Stomach smooth muscle (tissue), 2 donors: Measurements from ENCODE around the gene GLS2.
"Not testable (repeated sequence)": the region's sequence is repeated elsewhere in the genome, so short reads cannot be mapped to it uniquely, and the experiment has no call there.

Experiments
- H3K27ac ChIP-seq: one replicate; pipeline ENCODE4 v1.7.0; 2013; ENCODE audit warnings: mild to moderate bottlenecking, low read length, inconsistent platforms
- H3K27me3 ChIP-seq, 2 donors: one replicate each; pipeline ENCODE4 v1.7.0; 2013; ENCODE audit warnings: low read length in 2 of 2; ENCODE audit not compliant: insufficient read depth in 2 of 2, control insufficient read depth in 1 of 2
- H3K36me3 ChIP-seq, 2 donors: one replicate each; pipeline ENCODE4 v1.7.0; 2013; ENCODE audit warnings: low read length in 2 of 2; ENCODE audit not compliant: control insufficient read depth in 2 of 2, insufficient read depth in 2 of 2
- H3K4me1 ChIP-seq: one replicate; pipeline ENCODE4 v1.7.0; 2013; ENCODE audit warnings: low read length; ENCODE audit not compliant: control insufficient read depth, insufficient read depth
- H3K4me3 ChIP-seq, 2 donors: one replicate each; pipeline ENCODE4 v1.7.0; 2013; ENCODE audit warnings: low read length in 2 of 2
- H3K9ac ChIP-seq, 2 donors: one replicate each; pipeline ENCODE4 v1.7.0; 2013; ENCODE audit warnings: low read length in 2 of 2, mild to moderate bottlenecking in 1 of 2
- H3K9me3 ChIP-seq, 2 donors: one replicate each; pipeline ENCODE4 v1.7.0; 2013; ENCODE audit warnings: low read length in 2 of 2; ENCODE audit not compliant: control insufficient read depth in 2 of 2
- donor health status: healthy.
- donor health status: Pancreatic carcinoma.

The GLS2 gene

DNA sequence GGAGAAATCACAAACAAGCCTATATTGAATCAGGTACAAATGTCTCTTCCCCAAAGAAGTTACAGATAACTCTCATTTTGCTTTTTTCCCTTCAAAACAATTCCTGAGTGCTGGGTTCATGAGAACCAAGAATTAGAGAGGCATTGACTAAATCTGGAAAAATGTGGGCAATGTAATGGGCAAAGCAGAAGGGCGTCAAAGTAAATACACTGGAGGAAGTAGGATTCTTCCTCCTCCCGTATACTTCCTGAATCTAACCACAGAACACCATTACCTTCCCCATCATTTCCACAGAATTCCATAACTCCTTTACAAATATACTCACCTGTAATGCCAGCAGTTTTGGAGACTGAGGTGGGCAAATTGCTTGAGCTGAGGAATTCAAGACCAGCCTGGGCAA lies 30.6 kb upstream of the GLS2 start:
- Histone ChIP-seq H3K4me1 (no peaks in the 10 kb centered on the region), H3K9ac (no peak overlapping the region), H3K27me3 (no peaks in the 10 kb centered on the region), H3K4me3 (no peak overlapping the region), H3K36me3 (no peaks in the 10 kb centered on the region), H3K27ac (no peak overlapping the region), H3K9me3 (no peaks in the 10 kb centered on the region)

- no peak overlapping the region for H3K27ac ChIP-seq
- H3K4me1 ChIP-seq: no peaks in the 10 kb centered on the region
- H3K27me3 ChIP-seq: no peaks in the 10 kb centered on the region
- no peak overlapping the region for H3K9ac ChIP-seq
- H3K9me3 ChIP-seq: no peaks in the 10 kb centered on the region
- H3K36me3 ChIP-seq: no peaks in the 10 kb centered on the region
- H3K4me3 ChIP-seq: no peak overlapping the region
Measured at GRCh38 chr12:56517854-56518253, 29.9 kb upstream of the GLS2 start.

DNA sequence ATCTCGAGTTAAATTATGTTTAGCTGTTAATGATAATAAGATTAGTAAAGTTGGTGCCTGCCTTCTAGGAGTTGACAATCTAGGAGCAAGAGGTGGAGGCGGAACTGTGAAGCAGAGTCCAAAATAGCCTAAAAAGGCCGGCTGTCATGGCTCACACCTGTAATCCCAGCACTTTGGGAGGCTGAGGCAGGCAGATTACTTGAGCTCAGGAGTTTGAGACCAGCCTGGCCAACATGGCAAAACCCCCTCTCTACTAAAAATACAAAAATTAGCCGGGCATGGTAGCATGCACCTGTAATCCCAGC lies 26.0 kb upstream of the GLS2 start:
- H3K36me3 ChIP-seq, H3K9ac ChIP-seq, H3K9me3 ChIP-seq, H3K27ac ChIP-seq, H3K27me3 ChIP-seq, H3K4me1 ChIP-seq, H3K4me3 ChIP-seq: not testable (repeated sequence)

DNA sequence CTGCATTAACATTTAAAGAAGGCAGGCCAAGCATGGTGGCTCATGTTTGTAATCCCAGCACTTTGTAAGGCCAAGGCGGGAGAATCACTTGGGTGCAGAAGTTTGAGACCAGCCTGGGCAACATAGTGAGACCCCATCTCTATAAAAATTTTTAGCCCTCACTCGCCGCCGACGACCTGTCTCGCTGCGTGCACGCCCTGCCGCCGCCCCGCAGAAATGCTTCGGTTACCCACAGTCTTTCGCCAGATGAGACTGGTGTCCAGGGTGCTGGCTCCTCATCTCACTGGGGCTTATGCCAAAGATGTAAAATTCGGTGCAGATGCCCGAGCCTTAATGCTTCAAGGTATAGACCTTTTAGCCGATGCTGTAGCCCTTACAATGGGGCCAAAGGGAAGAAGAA lies 22.8 kb upstream of the GLS2 start:
- Histone ChIP-seq H3K9ac (no peak overlapping the region), H3K36me3 (no peaks in the 10 kb centered on the region), H3K27me3 (no peaks in the 10 kb centered on the region)

GRCh38 chr12:56499879-56500278 lies 11.9 kb upstream of the GLS2 start:
- H3K9ac ChIP-seq, H3K4me3 ChIP-seq, H3K4me1 ChIP-seq, H3K27me3 ChIP-seq, H3K36me3 ChIP-seq, H3K9me3 ChIP-seq, H3K27ac ChIP-seq: not testable (repeated sequence)

More for the DNA sequence above, 22.8 kb upstream of the GLS2 start:
- H3K27ac ChIP-seq: no peak overlapping the region
- no peak overlapping the region for H3K4me3 ChIP-seq
- H3K4me1 ChIP-seq: no peaks in the 10 kb centered on the region
- H3K9me3 ChIP-seq: no peaks in the 10 kb centered on the region

- H3K9ac ChIP-seq, H3K9me3 ChIP-seq, H3K4me3 ChIP-seq, H3K36me3 ChIP-seq, H3K4me1 ChIP-seq, H3K27me3 ChIP-seq, H3K27ac ChIP-seq: not testable (repeated sequence)
Measured at GRCh38 chr12:56499452-56499851, 11.5 kb upstream of the GLS2 start.

- H3K36me3 ChIP-seq, H3K4me1 ChIP-seq, H3K4me3 ChIP-seq, H3K27ac ChIP-seq, H3K9ac ChIP-seq, H3K27me3 ChIP-seq, H3K9me3 ChIP-seq: not testable (repeated sequence)
Measured at GRCh38 chr12:56498126-56498902, 10.4 kb upstream of the GLS2 start.

- not testable (repeated sequence) for H3K4me1 ChIP-seq, H3K27me3 ChIP-seq, H3K27ac ChIP-seq, H3K9me3 ChIP-seq, H3K36me3 ChIP-seq, H3K9ac ChIP-seq
- peak overlapping the region; percentile 31 to 35 for H3K4me3 ChIP-seq
Measured at GRCh38 chr12:56496704-56497103, 8.7 kb upstream of the GLS2 start.

DNA sequence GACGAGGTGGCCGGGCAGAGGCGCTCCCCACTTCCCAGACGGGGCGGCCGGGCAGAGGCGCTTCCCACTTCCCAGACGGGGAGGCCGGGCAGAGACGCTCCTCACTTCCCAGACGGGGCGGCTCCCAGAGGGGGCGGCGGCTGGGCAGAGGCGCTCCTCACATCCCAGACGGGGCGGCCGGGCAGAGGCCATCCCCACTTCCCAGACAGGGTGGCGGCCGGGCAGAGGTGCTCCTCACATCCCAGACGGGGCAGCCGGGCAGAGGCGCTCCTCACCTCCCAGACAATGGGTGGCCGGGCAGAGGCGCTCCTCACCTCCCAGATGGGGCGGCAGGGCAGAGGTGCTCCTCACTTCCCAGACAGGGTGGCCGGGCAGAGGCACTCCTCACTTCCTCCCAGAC lies 6.5 kb upstream of the GLS2 start:
- not testable (repeated sequence) for H3K9ac ChIP-seq, H3K9me3 ChIP-seq, H3K27ac ChIP-seq, H3K36me3 ChIP-seq, H3K4me1 ChIP-seq, H3K4me3 ChIP-seq, H3K27me3 ChIP-seq

- H3K36me3 ChIP-seq, H3K4me3 ChIP-seq, H3K27me3 ChIP-seq, H3K9ac ChIP-seq, H3K9me3 ChIP-seq, H3K27ac ChIP-seq, H3K4me1 ChIP-seq: not testable (repeated sequence)
Measured at GRCh38 chr12:56494106-56494415, 6.1 kb upstream of the GLS2 start.

DNA sequence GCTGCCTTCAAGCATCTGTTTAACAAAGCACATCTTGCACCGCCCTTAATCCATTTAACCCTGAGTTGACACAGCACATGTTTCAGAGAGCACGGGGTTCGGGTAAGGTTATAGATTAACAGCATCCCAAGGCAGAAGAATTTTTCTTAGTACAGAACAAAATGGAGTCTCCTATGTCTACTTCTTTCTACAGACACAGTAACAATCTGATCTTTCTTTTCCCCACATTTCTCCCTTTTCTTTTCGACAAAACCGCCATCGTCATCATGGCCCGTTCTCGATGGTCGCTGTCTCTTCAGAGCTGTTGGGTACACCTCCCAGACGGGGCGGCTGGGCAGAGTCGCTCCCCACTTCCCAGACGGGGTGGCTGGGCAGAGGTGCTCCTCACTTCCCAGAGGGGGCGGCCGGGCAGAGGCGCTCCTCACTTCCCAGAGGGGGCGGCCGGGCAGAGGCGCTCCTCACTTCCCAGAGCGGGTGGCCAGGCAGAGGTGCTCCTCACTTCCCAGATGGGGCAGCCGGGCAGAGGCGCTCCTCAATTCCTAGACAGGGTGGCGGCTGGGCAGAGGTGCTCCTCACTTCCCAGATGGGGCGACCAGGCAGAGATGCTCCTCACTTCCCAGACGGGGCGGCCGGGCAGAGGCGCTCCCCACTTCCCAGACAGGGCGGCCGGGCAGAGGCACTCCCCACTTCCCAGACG lies 5.6 kb upstream of the GLS2 start:
- not testable (repeated sequence) for H3K36me3 ChIP-seq, H3K9ac ChIP-seq, H3K27ac ChIP-seq, H3K4me3 ChIP-seq, H3K4me1 ChIP-seq, H3K27me3 ChIP-seq, H3K9me3 ChIP-seq
